HCT116 (cell line): ENCODE measurements around the gene GEMIN2. TPM values are rescaled to one million over a fixed set of nuclear protein-coding genes. Genes with fewer than 3 reads are reported as not detected.

Experiments used
- ATAC-seq: fragments of 200-7000 bp; cut with Tn5 transposase; 2 replicates; pipeline ENCODE4 v1.9.1; 2020; ENCODE audit warnings: mild to moderate bottlenecking, moderate library complexity
- BruUV-seq: library from RNA; stranded (reverse); fragments of 400-500 nt; replicated peaks from 2 replicates; lab custom pipeline; 2021; lab: Mats Ljungman, UMichigan
- CTCF ChIA-PET: fragments of 300-600 bp; sonication (Branson Sonifier 250); formaldehyde crosslinking; loops from one replicate; lab custom pipeline; 2021; ENCODE audit warnings: antibody characterized with exemption; lab: Charles Lee
- POLR2A ChIA-PET: fragments of 300-600, 350-600 bp; sonication (Branson Sonifier 250); formaldehyde crosslinking; loops from one replicate; lab custom pipeline; 2021; ENCODE audit warnings: antibody characterized with exemption; lab: Charles Lee
- RAD21 ChIA-PET, 2 experiments: fragments of 300-600 bp; sonication (Branson Sonifier 250); formaldehyde crosslinking; loops; one replicate each; lab custom pipeline; 2023; ENCODE audit warnings: low total read pairs in 2 of 2; ENCODE audit not compliant: uncharacterized antibody in 2 of 2, unreplicated experiment in 2 of 2, low non-redundant PET in 1 of 2; lab: Charles Lee
- DNase-seq: peaks from one replicate; pipeline ENCODE4 v3.0.0-alpha.2; 2010; ENCODE audit warnings: low read depth, low spot score
- H2AFZ ChIP-seq: fragments of 200-600 bp; shearing (Covaris generic), sonication (generic); 2 replicates; pipeline ENCODE4 v1.6.1; 2017; ENCODE audit warnings: low read depth, mixed run types, mixed read lengths, antibody characterized with exemption, low read length; ENCODE audit not compliant: poor library complexity, severe bottlenecking
- H3K27ac ChIP-seq: 2 replicates; pipeline ENCODE4 v1.5.1; 2012; ENCODE audit warnings: low read depth, low read length
- H3K27me3 ChIP-seq: fragments of 200-600 bp; sonication (generic); 2 replicates; pipeline ENCODE4 v1.6.1; 2016; ENCODE audit warnings: mixed run types, low read length, mixed read lengths; ENCODE audit not compliant: insufficient read depth
- H3K36me3 ChIP-seq, 2 experiments: fragments of 200-500 bp in 1 of 2; fragments of 200-600 bp in 1 of 2; sonication (Bioruptor generic) in 1 of 2; sonication (generic) in 1 of 2; 2 replicates each; pipeline versions ENCODE4 v1.5.1 to v1.6.1; 2014 to 2016; ENCODE audit warnings: low read length in 2 of 2, inconsistent platforms in 1 of 2, mixed read lengths in 1 of 2, mixed run types in 1 of 2; ENCODE audit not compliant: insufficient read depth in 2 of 2, control insufficient read depth in 1 of 2
- H3K4me1 ChIP-seq, 2 experiments: fragments of 200-600 bp in 1 of 2; sonication (generic) in 1 of 2; 2 replicates each; pipeline versions ENCODE4 v1.5.1 to v1.6.1; 2012 to 2017; ENCODE audit warnings: low read length in 2 of 2, inconsistent platforms in 1 of 2, mild to moderate bottlenecking in 1 of 2, mixed read lengths in 1 of 2, mixed run types in 1 of 2, moderate library complexity in 1 of 2; ENCODE audit not compliant: insufficient read depth in 2 of 2, control insufficient read depth in 1 of 2
- H3K4me2 ChIP-seq: fragments of 200-600 bp; sonication (generic); 2 replicates; pipeline ENCODE4 v1.6.1; 2017; ENCODE audit warnings: mixed run types, low read length, mixed read lengths
- H3K4me3 ChIP-seq, 2 experiments: fragments of 200-600 bp in 1 of 2; sonication (generic) in 1 of 2; replicated peaks in 1 of 2; 2 replicates each; pipeline ENCODE4 v1.5.1; 2011 to 2016; ENCODE audit warnings: low read length in 2 of 2, control low read depth in 1 of 2, low read depth in 1 of 2, mild to moderate bottlenecking in 1 of 2, mixed read lengths in 1 of 2, mixed run types in 1 of 2
- H3K79me2 ChIP-seq: fragments of 200-600 bp; sonication (generic); 2 replicates; pipeline ENCODE4 v1.6.1; 2017; ENCODE audit warnings: mild to moderate bottlenecking, mixed run types, low read length, moderate library complexity, mixed read lengths; ENCODE audit not compliant: insufficient read depth
- H3K9ac ChIP-seq: fragments of 200-600 bp; sonication (generic); 2 replicates; pipeline ENCODE4 v1.6.1; 2016; ENCODE audit warnings: low read length, mixed read lengths
- H3K9me2 ChIP-seq: fragments of 200-600 bp; sonication (generic), shearing (Covaris generic); 2 replicates; pipeline ENCODE4 v1.6.1; 2017; ENCODE audit warnings: mixed run types, mild to moderate bottlenecking, moderate library complexity; ENCODE audit not compliant: insufficient read depth
- H3K9me3 ChIP-seq, 2 experiments: fragments of 200-500 bp in 1 of 2; fragments of 200-600 bp in 1 of 2; sonication (Bioruptor generic) in 1 of 2; sonication (generic) in 1 of 2; 2 replicates each; pipeline ENCODE4 v1.6.1; 2014 to 2017; ENCODE audit warnings: low read length in 2 of 2, mixed read lengths in 2 of 2, inconsistent platforms in 1 of 2, low read depth in 1 of 2, mild to moderate bottlenecking in 1 of 2, mixed run types in 1 of 2, moderate library complexity in 1 of 2; ENCODE audit not compliant: control insufficient read depth in 1 of 2, insufficient read depth in 1 of 2
- H4K20me1 ChIP-seq: fragments of 200-600 bp; sonication (generic), shearing (Covaris generic); 2 replicates; pipeline ENCODE4 v1.6.1; 2017; ENCODE audit warnings: mixed run types, mild to moderate bottlenecking, moderate library complexity; ENCODE audit not compliant: insufficient read depth
- CBX3 ChIP-seq: IDR thresholded peaks from 2 replicates; pipeline ENCODE4 v1.6.1; 2012; ENCODE audit warnings: low read depth
- CEBPB ChIP-seq: IDR thresholded peaks from 2 replicates; pipeline ENCODE4 v1.6.1; 2012; ENCODE audit warnings: low read depth
- ELF1 ChIP-seq: IDR thresholded peaks from 2 replicates; pipeline ENCODE4 v1.6.1; 2012; ENCODE audit warnings: low read depth, borderline replicate concordance
- EZH2 ChIP-seq: fragments of 200-600 bp; sonication (generic); IDR thresholded peaks from 2 replicates; pipeline ENCODE4 v1.6.1; 2017; ENCODE audit warnings: antibody characterized with exemption, mixed run types
- EZH2phosphoT487 ChIP-seq: fragments of 200-600 bp; IDR thresholded peaks from 2 replicates; pipeline ENCODE4 v1.6.1; 2018; ENCODE audit warnings: antibody characterized with exemption, borderline replicate concordance
- FOSL1 ChIP-seq: IDR thresholded peaks from 2 replicates; pipeline ENCODE4 v1.6.1; 2012; ENCODE audit warnings: low read depth
- JUND ChIP-seq: IDR thresholded peaks from 2 replicates; pipeline ENCODE4 v1.6.1; 2012
- POLR2A ChIP-seq: IDR thresholded peaks from 2 replicates; pipeline ENCODE4 v1.7.0; 2011; ENCODE audit warnings: borderline replicate concordance; ENCODE audit not compliant: insufficient read depth, insufficient read length; ENCODE audit errors: extremely low read depth
- RAD21 ChIP-seq: IDR thresholded peaks from 2 replicates; pipeline ENCODE4 v1.6.1; 2012; ENCODE audit warnings: low read depth, mild to moderate bottlenecking
- SIN3A ChIP-seq: IDR thresholded peaks from 2 replicates; pipeline ENCODE4 v1.6.1; 2012; ENCODE audit warnings: low read depth
- SP1 ChIP-seq: IDR thresholded peaks from 2 replicates; pipeline ENCODE4 v1.6.1; 2012; ENCODE audit warnings: low read depth
- YY1 ChIP-seq: IDR thresholded peaks from 2 replicates; pipeline ENCODE4 v1.6.1; 2011; ENCODE audit warnings: low read length, low read depth, moderate library complexity, mild to moderate bottlenecking; ENCODE audit not compliant: insufficient replicate concordance; ENCODE audit errors: extremely low read depth
- intact Hi-C: fragments of 100-400 bp; cut with micrococcal nuclease; formaldehyde crosslinking; loops from 2 replicates; pipeline ENCODE4 v1.10.0; 2022
- total RNA-seq: library from RNA; stranded (reverse); gene quantifications from one replicate; pipeline ENCODE4 v1.2.1, GENCODE V29; 2021; ENCODE audit not compliant: unreplicated experiment
- TF ChIP-seq, protein P1 (sequence below): IDR thresholded peaks from 2 replicates; pipeline ENCODE4 v1.6.1; 2012; ENCODE audit warnings: low read depth
- TF ChIP-seq, protein P2 (sequence below): IDR thresholded peaks from 2 replicates; pipeline ENCODE4 v1.6.1; 2012
- TF ChIP-seq, protein P3 (sequence below), 3 experiments: fragments of 200-600 bp in 1 of 3; sonication (generic) in 1 of 3; IDR thresholded peaks in 2 of 3; conservative IDR thresholded peaks in 1 of 3; 2 replicates each; pipeline ENCODE4 v1.5.1; 2012 to 2017; ENCODE audit warnings: low read depth in 2 of 3, low read length in 2 of 3, antibody characterized with exemption in 1 of 3, borderline replicate concordance in 1 of 3, control low read depth in 1 of 3, mild to moderate bottlenecking in 1 of 3, mixed read lengths in 1 of 3, mixed run types in 1 of 3, moderate library complexity in 1 of 3; ENCODE audit not compliant: insufficient read depth in 1 of 3
- TF ChIP-seq, protein P4 (sequence below): IDR thresholded peaks from 2 replicates; pipeline ENCODE4 v1.6.1; 2012

The GEMIN2 gene
- total RNA-seq, 1 experiment from 2014 or later = 27.3 TPM

DNA sequence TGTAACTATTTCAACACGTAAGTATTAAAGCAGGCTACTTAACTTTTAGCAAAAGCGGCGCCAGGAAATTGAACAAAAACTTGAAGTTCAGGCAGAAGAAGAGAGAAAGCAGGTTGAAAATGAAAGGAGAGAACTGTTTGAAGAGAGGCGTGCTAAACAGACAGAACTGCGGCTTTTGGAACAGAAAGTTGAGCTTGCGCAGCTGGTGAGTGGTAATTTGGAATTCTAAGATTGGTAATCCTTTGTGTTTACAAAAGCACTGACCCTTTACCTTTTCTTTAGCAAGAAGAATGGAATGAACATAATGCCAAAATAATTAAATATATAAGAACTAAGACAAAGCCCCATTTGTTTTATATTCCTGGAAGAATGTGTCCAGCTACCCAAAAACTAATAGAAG is 64.9 kb downstream of the GEMIN2 start:
- ChIA-PET POLR2A (interaction anchor here (0.6 to 3.5 kb wide), 4 partner anchors 9 to 44 kb away, joined by 3 to 10 read pairs (median 4); partner anchors contain the start of gene TRAPPC6B), RAD21 (no interaction called here)

More for the DNA sequence above, 64.9 kb downstream of the GEMIN2 start:
- H3K79me2 ChIP-seq = peaks cover 70% of the 10 kb centered on the region
- H3K27me3 ChIP-seq = no peaks in the 10 kb centered on the region
- intact Hi-C loops = no loop called here
- H3K9ac ChIP-seq = no peak overlapping the region
- H2AFZ ChIP-seq = no peak overlapping the region
- no peaks in the 10 kb centered on the region for H3K9me3 ChIP-seq
- CTCF ChIA-PET = no interaction called here
- BruUV-seq = no TSS peak
- H3K27ac ChIP-seq = no peak overlapping the region
- H3K4me1 ChIP-seq = peaks cover 6 to 13% of the 10 kb centered on the region in 2 experiments; a peak in 3 of 4 replicates
- TF ChIP-seq EZH2phosphoT487 (no peak), RAD21 (no peak), ELF1 (no peak), SIN3A (no peak), CBX3 (no peak), CEBPB (no peak), EZH2 (no peak), SP1 (no peak), JUND (no peak), YY1 (no peak), POLR2A (no peak), FOSL1 (no peak)
- TF ChIP-seq, protein P1, sequence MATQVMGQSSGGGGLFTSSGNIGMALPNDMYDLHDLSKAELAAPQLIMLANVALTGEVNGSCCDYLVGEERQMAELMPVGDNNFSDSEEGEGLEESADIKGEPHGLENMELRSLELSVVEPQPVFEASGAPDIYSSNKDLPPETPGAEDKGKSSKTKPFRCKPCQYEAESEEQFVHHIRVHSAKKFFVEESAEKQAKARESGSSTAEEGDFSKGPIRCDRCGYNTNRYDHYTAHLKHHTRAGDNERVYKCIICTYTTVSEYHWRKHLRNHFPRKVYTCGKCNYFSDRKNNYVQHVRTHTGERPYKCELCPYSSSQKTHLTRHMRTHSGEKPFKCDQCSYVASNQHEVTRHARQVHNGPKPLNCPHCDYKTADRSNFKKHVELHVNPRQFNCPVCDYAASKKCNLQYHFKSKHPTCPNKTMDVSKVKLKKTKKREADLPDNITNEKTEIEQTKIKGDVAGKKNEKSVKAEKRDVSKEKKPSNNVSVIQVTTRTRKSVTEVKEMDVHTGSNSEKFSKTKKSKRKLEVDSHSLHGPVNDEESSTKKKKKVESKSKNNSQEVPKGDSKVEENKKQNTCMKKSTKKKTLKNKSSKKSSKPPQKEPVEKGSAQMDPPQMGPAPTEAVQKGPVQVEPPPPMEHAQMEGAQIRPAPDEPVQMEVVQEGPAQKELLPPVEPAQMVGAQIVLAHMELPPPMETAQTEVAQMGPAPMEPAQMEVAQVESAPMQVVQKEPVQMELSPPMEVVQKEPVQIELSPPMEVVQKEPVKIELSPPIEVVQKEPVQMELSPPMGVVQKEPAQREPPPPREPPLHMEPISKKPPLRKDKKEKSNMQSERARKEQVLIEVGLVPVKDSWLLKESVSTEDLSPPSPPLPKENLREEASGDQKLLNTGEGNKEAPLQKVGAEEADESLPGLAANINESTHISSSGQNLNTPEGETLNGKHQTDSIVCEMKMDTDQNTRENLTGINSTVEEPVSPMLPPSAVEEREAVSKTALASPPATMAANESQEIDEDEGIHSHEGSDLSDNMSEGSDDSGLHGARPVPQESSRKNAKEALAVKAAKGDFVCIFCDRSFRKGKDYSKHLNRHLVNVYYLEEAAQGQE = no peak
- TF ChIP-seq, protein P2, sequence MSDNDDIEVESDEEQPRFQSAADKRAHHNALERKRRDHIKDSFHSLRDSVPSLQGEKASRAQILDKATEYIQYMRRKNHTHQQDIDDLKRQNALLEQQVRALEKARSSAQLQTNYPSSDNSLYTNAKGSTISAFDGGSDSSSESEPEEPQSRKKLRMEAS = no peak
- TF ChIP-seq, protein P3, sequence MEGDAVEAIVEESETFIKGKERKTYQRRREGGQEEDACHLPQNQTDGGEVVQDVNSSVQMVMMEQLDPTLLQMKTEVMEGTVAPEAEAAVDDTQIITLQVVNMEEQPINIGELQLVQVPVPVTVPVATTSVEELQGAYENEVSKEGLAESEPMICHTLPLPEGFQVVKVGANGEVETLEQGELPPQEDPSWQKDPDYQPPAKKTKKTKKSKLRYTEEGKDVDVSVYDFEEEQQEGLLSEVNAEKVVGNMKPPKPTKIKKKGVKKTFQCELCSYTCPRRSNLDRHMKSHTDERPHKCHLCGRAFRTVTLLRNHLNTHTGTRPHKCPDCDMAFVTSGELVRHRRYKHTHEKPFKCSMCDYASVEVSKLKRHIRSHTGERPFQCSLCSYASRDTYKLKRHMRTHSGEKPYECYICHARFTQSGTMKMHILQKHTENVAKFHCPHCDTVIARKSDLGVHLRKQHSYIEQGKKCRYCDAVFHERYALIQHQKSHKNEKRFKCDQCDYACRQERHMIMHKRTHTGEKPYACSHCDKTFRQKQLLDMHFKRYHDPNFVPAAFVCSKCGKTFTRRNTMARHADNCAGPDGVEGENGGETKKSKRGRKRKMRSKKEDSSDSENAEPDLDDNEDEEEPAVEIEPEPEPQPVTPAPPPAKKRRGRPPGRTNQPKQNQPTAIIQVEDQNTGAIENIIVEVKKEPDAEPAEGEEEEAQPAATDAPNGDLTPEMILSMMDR (IDR thresholded peaks at IDR 0.05 in 2 of 3, conservative IDR thresholded peaks at IDR 0.05 in 1 of 3; ENCODE audit: borderline replicate concordance in 1 of 3, insufficient read depth in 1 of 3, low read depth in 2 of 3, low read length in 2 of 3) = no peak
- TF ChIP-seq, protein P4, sequence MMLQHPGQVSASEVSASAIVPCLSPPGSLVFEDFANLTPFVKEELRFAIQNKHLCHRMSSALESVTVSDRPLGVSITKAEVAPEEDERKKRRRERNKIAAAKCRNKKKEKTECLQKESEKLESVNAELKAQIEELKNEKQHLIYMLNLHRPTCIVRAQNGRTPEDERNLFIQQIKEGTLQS = no peak
- DNase-seq = no peak
- no peak overlapping the region for H3K4me3 ChIP-seq
- no peak for ATAC-seq
- H3K9me2 ChIP-seq = no peaks in the 10 kb centered on the region
- no peak overlapping the region for H3K4me2 ChIP-seq
- peaks cover 26% of the 10 kb centered on the region; the same call in 1 of the 2 replicates for H4K20me1 ChIP-seq
- H3K36me3 ChIP-seq = peaks cover 74 to 80% of the 10 kb centered on the region in 2 experiments
